Smooth muscle cell (in vitro differentiated cells): Measurements from ENCODE around the gene PREP. TPM values are rescaled to one million over a fixed set of nuclear protein-coding genes. Genes with fewer than 3 reads are reported as not detected.
A peak's percentile ranks its signal among the peaks of the same experiment; 100 is the strongest.
"Not testable (repeated sequence)": the region's sequence is repeated elsewhere in the genome, so short reads cannot be mapped to it uniquely, and the experiment has no call there.

ENCODE experiments used
- DNase-seq: peaks from one replicate; lab custom pipeline; 2025; ENCODE audit not compliant: unreplicated experiment; lab: John Stamatoyannopoulos, UW
- H2AFZ ChIP-seq: fragments of 200-600 bp; sonication (generic); 2 replicates; pipeline ENCODE4 v1.6.0; 2016; ENCODE audit warnings: antibody characterized with exemption, low read depth, mild to moderate bottlenecking
- H3F3A ChIP-seq: fragments of 200-600 bp; sonication (generic); 2 replicates; pipeline ENCODE4 v1.6.0; 2017; ENCODE audit warnings: antibody characterized with exemption, low read depth
- H3K27ac ChIP-seq: fragments of 200-600 bp; sonication (generic); 2 replicates; pipeline ENCODE4 v1.5.1; 2016; ENCODE audit warnings: low read depth, mild to moderate bottlenecking
- H3K27me3 ChIP-seq: fragments of 200-600 bp; sonication (generic); 2 replicates; pipeline ENCODE4 v1.6.1; 2016; ENCODE audit warnings: low read depth, mild to moderate bottlenecking
- H3K36me3 ChIP-seq: fragments of 200-600 bp; sonication (generic); 2 replicates; pipeline ENCODE4 v1.5.1; 2016; ENCODE audit warnings: low read depth
- H3K4me1 ChIP-seq: fragments of 200-600 bp; sonication (generic); 2 replicates; pipeline ENCODE4 v1.5.1; 2016; ENCODE audit warnings: low read depth
- H3K4me2 ChIP-seq: fragments of 200-600 bp; sonication (generic); 2 replicates; pipeline ENCODE4 v1.6.0; 2016; ENCODE audit warnings: mild to moderate bottlenecking
- H3K4me3 ChIP-seq: fragments of 200-600 bp; sonication (generic); 2 replicates; pipeline ENCODE4 v1.5.1; 2016; ENCODE audit warnings: mild to moderate bottlenecking
- H3K79me2 ChIP-seq: fragments of 200-600 bp; sonication (generic); 2 replicates; pipeline ENCODE4 v1.6.0; 2016; ENCODE audit warnings: low read depth, mild to moderate bottlenecking
- H3K9ac ChIP-seq: fragments of 200-600 bp; sonication (generic); 2 replicates; pipeline ENCODE4 v1.6.0; 2016; ENCODE audit warnings: low read depth
- H3K9me3 ChIP-seq: fragments of 200-600 bp; sonication (generic); replicated peaks from 2 replicates; pipeline ENCODE4 v1.5.1; 2016; ENCODE audit warnings: low read depth
- H4K20me1 ChIP-seq: fragments of 200-600 bp; sonication (generic); 2 replicates; pipeline ENCODE4 v1.6.0; 2016; ENCODE audit warnings: low read depth
- CTCF ChIP-seq: fragments of 200-600 bp; sonication (generic); IDR thresholded peaks from 2 replicates; pipeline ENCODE4 v1.5.1; 2017; ENCODE audit warnings: borderline replicate concordance, mild to moderate bottlenecking, antibody characterized with exemption; ENCODE audit not compliant: insufficient read depth, poor library complexity, severe bottlenecking
- WGBS: methylation state at CpG from one replicate; pipeline ENCODE4 v1.1.7; 2016; ENCODE audit warnings: low lambda C conversion rate; 5-methylcytosine and 5-hydroxymethylcytosine counted together
- polyA plus RNA-seq: library from polyadenylated mRNA; unstranded; fragments of >200 nt; fragmentation: Nextera tagmentation; extraction: Ambion mirVana; gene quantifications from 2 replicates; pipeline ENCODE4 v1.2.1, GENCODE V29; 2016
- total RNA-seq: library from RNA; depleted of rRNA; stranded (reverse); fragments of >200 nt; gene quantifications from 2 replicates; pipeline ENCODE4 v1.2.3, GENCODE V29; 2014

The PREP gene
- total and polyA plus RNA-seq, 2 experiments from 2014 or later: 23.4 to 33.2 TPM

GRCh38 chr6:105348897-105349296 lies 54.0 kb downstream of the PREP start:
- Histone ChIP-seq H3K27ac (no peak overlapping the region), H3K79me2 (no peaks in the 10 kb centered on the region), H3K4me1 (peaks cover 17% of the 10 kb centered on the region), H3K9ac (no peak overlapping the region), H3K27me3 (no peaks in the 10 kb centered on the region), H2AFZ (no peak overlapping the region), H3K9me3 (no peaks in the 10 kb centered on the region), H3K36me3 (peaks cover 17% of the 10 kb centered on the region), H3K4me2 (no peak overlapping the region), H3K4me3 (no peak overlapping the region), H4K20me1 (peaks cover 14% of the 10 kb centered on the region), H3F3A (peaks cover 9% of the 10 kb centered on the region)
- WGBS: 89% methylated on average over 1 of the region's 1 CpG
- TF ChIP-seq CTCF: no peak
- DNase-seq: no peak

- no peak for DNase-seq
- Histone ChIP-seq H3K4me2 (no peak overlapping the region), H4K20me1 (peaks cover 21% of the 10 kb centered on the region), H3K27ac (peak overlapping the region; percentile 47), H2AFZ (no peak overlapping the region), H3K27me3 (no peaks in the 10 kb centered on the region), H3K36me3 (peaks cover 5% of the 10 kb centered on the region), H3K4me3 (no peak overlapping the region), H3K4me1 (peaks cover 17% of the 10 kb centered on the region), H3F3A (peaks cover 9% of the 10 kb centered on the region), H3K9me3 (no peaks in the 10 kb centered on the region), H3K79me2 (peaks cover under 1% of the 10 kb centered on the region), H3K9ac (no peak overlapping the region)
- WGBS: 31% methylated on average over 3 of the region's 3 CpGs
- TF ChIP-seq CTCF: no peak
Observed at GRCh38 chr6:105346052-105346451, 56.8 kb downstream of the PREP start.

- Histone ChIP-seq H3K27me3 (no peaks in the 10 kb centered on the region), H2AFZ (no peak overlapping the region), H3K79me2 (peaks cover 2% of the 10 kb centered on the region), H3K4me3 (no peak overlapping the region), H3K36me3 (peaks cover 5% of the 10 kb centered on the region), H3F3A (peaks cover 9% of the 10 kb centered on the region), H3K9ac (no peak overlapping the region), H3K27ac (peak overlapping the region; percentile 47), H4K20me1 (peaks cover 25% of the 10 kb centered on the region), H3K4me1 (peaks cover 17% of the 10 kb centered on the region), H3K9me3 (no peaks in the 10 kb centered on the region), H3K4me2 (no peak overlapping the region)
- TF ChIP-seq CTCF: no peak
- 76% methylated on average over 4 of the region's 4 CpGs for WGBS
- no peak for DNase-seq
Observed at GRCh38 chr6:105345506-105345905, 57.4 kb downstream of the PREP start.

GRCh38 chr6:105344881-105345370 lies 58.0 kb downstream of the PREP start:
- WGBS: 89% methylated on average over 2 of the region's 2 CpGs
- Histone ChIP-seq H3K9ac (no peak overlapping the region), H2AFZ (no peak overlapping the region), H3K4me2 (no peak overlapping the region), H3F3A (peaks cover 9% of the 10 kb centered on the region), H4K20me1 (peaks cover 30% of the 10 kb centered on the region), H3K9me3 (no peaks in the 10 kb centered on the region), H3K4me1 (peaks cover 17% of the 10 kb centered on the region), H3K27ac (peak overlapping the region; percentile 47), H3K4me3 (no peak overlapping the region), H3K27me3 (no peaks in the 10 kb centered on the region), H3K36me3 (peaks cover 2% of the 10 kb centered on the region), H3K79me2 (peaks cover 2% of the 10 kb centered on the region)
- no peak for TF ChIP-seq CTCF
- DNase-seq: no peak

- not testable (repeated sequence) for H3K9me3 ChIP-seq, H3K4me2 ChIP-seq, H3K27me3 ChIP-seq, DNase-seq, H3F3A ChIP-seq, H3K79me2 ChIP-seq, H3K27ac ChIP-seq, H3K9ac ChIP-seq, H3K4me1 ChIP-seq, H3K4me3 ChIP-seq, H2AFZ ChIP-seq, H3K36me3 ChIP-seq
- WGBS: 98% methylated on average over 21 of the region's 21 CpGs
- peaks cover 33% of the 10 kb centered on the region for H4K20me1 ChIP-seq
Observed at GRCh38 chr6:105338350-105338983, 64.4 kb downstream of the PREP start.
